Measurements from ENCODE around the gene PHACTR3. TPM values are rescaled to one million over a fixed set of nuclear protein-coding genes. Genes with fewer than 3 reads are reported as not detected.

PHACTR3 gene
- polyA plus RNA-seq, 1 experiment = not detected

DNA sequence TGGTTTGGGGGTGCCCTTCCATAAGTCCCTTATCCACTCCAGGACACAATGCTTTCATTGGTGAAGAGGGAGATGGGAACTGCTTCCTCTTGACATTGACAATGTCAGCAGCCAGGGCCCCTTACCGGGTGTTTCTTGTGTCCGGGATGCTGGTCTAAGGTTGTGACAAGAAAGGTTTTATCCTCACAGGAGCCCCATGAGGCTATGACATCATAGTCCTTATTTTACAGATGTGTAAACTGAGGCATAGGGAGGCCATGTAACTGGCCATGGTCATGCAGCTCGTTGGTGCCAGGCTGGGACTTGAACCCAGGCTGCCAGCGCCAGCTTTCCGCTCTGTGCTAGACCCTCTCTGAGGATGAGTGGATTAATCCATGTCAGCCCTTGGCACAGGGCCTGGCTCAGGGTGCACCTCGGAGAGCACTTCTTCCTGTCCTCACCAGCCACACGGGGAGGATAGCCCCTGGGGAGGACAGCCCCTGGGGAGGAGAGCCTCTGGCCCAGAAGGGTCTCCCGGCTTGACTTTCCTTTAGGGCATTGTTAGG lies 171.8 kb downstream of the PHACTR3 start:
- ChIA-PET CTCF (no interaction called here), POLR2A (no interaction called here)
- DNase-seq (ENCODE audit: low read depth, low spot score) = no peak

DNA sequence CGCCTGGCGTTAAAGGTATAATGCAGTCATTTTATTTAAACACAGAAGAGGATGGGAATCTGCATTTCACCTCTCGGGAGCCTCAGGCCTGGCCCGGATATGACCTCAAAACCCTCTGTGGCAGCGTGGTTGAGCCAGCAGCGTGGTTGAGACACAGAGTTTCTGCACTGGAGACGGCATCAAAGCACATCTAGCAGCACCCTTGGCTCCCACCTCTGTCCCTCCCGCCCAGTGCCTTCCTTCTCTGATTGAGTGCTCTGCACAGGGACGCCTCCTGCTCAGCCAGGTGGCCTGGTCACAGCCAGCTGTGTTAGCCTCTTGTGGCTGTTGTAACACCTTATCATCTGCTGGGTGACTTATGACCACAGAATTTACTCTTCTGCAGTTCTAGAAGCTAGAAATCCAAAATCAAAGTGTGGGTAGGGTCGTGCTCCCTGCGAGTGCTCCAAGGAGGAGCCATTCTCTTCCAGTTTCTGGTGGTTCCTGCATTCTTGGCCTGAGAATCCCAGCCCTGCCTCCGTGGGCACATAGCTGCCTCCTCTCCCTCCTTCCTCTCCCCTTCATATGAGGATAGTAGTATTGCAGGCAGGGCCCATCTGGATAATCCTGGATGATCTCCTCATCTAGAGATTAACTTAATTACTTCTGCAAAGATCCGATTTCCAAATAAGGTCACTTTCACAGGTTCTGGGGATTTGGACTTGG lies 172.4 kb downstream of the PHACTR3 start:
- TF ChIP-seq, protein P1, sequence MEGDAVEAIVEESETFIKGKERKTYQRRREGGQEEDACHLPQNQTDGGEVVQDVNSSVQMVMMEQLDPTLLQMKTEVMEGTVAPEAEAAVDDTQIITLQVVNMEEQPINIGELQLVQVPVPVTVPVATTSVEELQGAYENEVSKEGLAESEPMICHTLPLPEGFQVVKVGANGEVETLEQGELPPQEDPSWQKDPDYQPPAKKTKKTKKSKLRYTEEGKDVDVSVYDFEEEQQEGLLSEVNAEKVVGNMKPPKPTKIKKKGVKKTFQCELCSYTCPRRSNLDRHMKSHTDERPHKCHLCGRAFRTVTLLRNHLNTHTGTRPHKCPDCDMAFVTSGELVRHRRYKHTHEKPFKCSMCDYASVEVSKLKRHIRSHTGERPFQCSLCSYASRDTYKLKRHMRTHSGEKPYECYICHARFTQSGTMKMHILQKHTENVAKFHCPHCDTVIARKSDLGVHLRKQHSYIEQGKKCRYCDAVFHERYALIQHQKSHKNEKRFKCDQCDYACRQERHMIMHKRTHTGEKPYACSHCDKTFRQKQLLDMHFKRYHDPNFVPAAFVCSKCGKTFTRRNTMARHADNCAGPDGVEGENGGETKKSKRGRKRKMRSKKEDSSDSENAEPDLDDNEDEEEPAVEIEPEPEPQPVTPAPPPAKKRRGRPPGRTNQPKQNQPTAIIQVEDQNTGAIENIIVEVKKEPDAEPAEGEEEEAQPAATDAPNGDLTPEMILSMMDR (IDR thresholded peaks at IDR 0.05; ENCODE audit: low read depth, low read length) = no peak
- ChIA-PET CTCF (no interaction called here), POLR2A (no interaction called here)
- H3K27me3 ChIP-seq (ENCODE audit: control insufficient read depth, insufficient read depth, low read length) = no peaks in the 10 kb centered on the region
- DNase-seq (ENCODE audit: low read depth, low spot score) = no peak
- H3K27ac ChIP-seq (ENCODE audit: low read depth, low read length) = no peak overlapping the region
- 0 out of 2 replicates have a peak, but pooled peaks cover 2% of the 10 kb centered on the region for H3K9me3 ChIP-seq (ENCODE audit: control insufficient read depth, insufficient read depth, low read length)
- no peak overlapping the region for H3K4me3 ChIP-seq (ENCODE audit: low read depth, low read length)

More for the DNA sequence above, 171.8 kb downstream of the PHACTR3 start:
- Histone ChIP-seq H3K9me3 (ENCODE audit: control insufficient read depth, insufficient read depth, low read length) (peaks cover 5% of the 10 kb centered on the region; the same call in 1 of the 2 replicates), H3K4me3 (ENCODE audit: low read depth, low read length) (no peak overlapping the region), H3K27ac (ENCODE audit: low read depth, low read length) (no peak overlapping the region), H3K27me3 (ENCODE audit: control insufficient read depth, insufficient read depth, low read length) (no peaks in the 10 kb centered on the region)
- TF ChIP-seq, protein P1 (IDR thresholded peaks at IDR 0.05; ENCODE audit: low read depth, low read length) = no peak

DNA sequence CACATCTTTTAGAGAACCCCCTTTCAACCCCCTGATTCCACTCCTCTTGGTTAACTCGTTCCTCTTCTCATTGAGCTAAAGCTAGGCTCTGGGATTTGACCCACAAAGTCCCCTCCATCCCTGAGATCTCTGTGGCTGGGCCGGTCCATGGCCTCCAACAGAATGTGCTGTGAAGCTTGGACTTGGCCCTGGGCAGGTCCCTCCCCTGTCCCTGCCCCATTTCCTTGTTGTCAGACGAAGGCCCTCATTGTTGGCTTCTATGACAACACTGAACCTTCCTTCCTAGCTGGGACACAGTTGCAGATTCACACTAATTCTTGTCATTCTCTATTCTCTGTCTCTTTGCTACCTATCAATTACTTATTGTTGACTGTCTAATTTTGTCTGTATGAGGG lies 173.0 kb downstream of the PHACTR3 start:
- H3K27ac ChIP-seq (ENCODE audit: low read depth, low read length) = no peak overlapping the region
- DNase-seq (ENCODE audit: low read depth, low spot score) = no peak
- no peak overlapping the region for H3K4me3 ChIP-seq (ENCODE audit: low read depth, low read length)
- ChIA-PET CTCF (no interaction called here), POLR2A (no interaction called here)
- 0 out of 2 replicates have a peak, but pooled peaks cover 2% of the 10 kb centered on the region for H3K9me3 ChIP-seq (ENCODE audit: control insufficient read depth, insufficient read depth, low read length)
- no peaks in the 10 kb centered on the region for H3K27me3 ChIP-seq (ENCODE audit: control insufficient read depth, insufficient read depth, low read length)
- TF ChIP-seq, protein P1 (IDR thresholded peaks at IDR 0.05; ENCODE audit: low read depth, low read length) = no peak

DNA sequence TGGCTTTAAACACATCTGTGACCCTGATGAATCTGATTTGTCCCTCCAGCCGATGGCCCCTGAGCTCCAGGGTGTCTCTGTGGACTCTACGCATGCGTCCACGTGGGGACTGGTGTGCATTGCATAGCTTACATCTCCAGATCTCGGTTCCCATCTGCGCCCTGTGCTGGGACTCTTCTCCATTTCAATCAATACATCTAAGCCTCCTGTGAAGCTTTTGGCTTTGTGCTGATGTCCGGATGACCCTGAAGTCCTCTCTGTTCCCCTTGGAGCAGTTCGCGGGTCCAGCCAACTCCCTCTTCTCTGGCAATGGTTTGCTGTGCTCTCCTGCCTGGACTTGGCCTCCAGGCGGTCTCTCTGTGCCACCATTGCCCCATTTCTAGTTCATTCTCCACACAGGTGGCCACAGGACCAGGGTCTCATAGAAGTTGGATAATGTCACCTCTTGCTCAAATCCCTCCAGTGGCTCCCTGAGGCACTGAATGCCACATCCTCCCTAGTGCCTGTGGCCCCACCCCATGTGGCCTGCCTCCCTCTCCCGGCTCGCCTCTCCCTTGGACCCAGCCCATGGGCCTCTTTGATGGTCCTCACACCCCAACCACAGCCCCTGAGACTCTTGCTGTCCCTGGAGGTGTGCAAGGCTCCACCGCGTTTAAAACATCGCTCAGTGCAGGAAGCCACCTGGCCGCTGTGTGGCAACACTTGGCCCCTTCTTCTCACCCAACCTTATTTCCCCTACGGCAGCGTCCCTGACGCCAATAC lies 173.7 kb downstream of the PHACTR3 start:
- TF ChIP-seq, protein P1 (IDR thresholded peaks at IDR 0.05; ENCODE audit: low read depth, low read length) = no peak
- Histone ChIP-seq H3K27ac (ENCODE audit: low read depth, low read length) (no peak overlapping the region), H3K27me3 (ENCODE audit: control insufficient read depth, insufficient read depth, low read length) (no peaks in the 10 kb centered on the region), H3K4me3 (ENCODE audit: low read depth, low read length) (no peak overlapping the region), H3K9me3 (ENCODE audit: control insufficient read depth, insufficient read depth, low read length) (0 out of 2 replicates have a peak, but pooled peaks cover 2% of the 10 kb centered on the region)
- DNase-seq (ENCODE audit: low read depth, low spot score) = no peak
- CTCF ChIA-PET = no interaction called here
- POLR2A ChIA-PET = no interaction called here

All from AG04450 (cell line).